Measurements from ENCODE around the gene UBAC1.

Gene UBAC1

GRCh38 chr9:135959814-135960213, 1.4 kb downstream of the UBAC1 start:
- DNase-seq (ENCODE audit: low read depth) = peak; percentile 13
- H3K4me3 ChIP-seq (ENCODE audit: low read depth, low read length) = peak overlapping the region; percentile 82
- TF ChIP-seq CTCF (conservative IDR thresholded peaks at IDR 0.05; ENCODE audit: low read depth, low read length) = no peak

GRCh38 chr9:135958485-135958884, 2.7 kb downstream of the UBAC1 start:
- no peak for TF ChIP-seq CTCF (conservative IDR thresholded peaks at IDR 0.05; ENCODE audit: low read depth, low read length)
- no peak overlapping the region for H3K4me3 ChIP-seq (ENCODE audit: low read depth, low read length)
- DNase-seq (ENCODE audit: low read depth) = no peak

- DNase-seq (ENCODE audit: low read depth) = no peak
- H3K4me3 ChIP-seq (ENCODE audit: low read depth, low read length) = no peak overlapping the region
- no peak for TF ChIP-seq CTCF (conservative IDR thresholded peaks at IDR 0.05; ENCODE audit: low read depth, low read length)
Observed at GRCh38 chr9:135957431-135957830, 3.7 kb downstream of the UBAC1 start.

DNA sequence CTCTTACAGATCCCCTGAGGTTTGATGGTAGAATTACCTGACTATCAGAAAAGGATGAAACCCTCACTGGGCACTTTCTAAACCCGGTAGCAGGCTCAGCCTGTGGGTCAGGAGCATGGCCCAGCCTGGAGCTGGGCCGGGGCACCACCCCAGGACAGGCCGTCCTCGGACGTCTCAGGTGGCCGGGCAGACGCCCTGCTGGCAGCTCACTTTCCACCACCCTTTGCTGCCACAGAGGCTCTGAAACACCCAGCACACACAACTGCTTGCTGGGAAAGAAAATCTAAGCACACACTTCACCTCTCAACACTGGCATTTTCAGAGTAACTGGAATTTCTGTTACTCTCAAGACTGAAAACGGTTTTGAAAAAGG, 4.4 kb downstream of the UBAC1 start:
- no peak for TF ChIP-seq CTCF (conservative IDR thresholded peaks at IDR 0.05; ENCODE audit: low read depth, low read length)
- H3K4me3 ChIP-seq (ENCODE audit: low read depth, low read length) = no peak overlapping the region
- DNase-seq (ENCODE audit: low read depth) = no peak

GRCh38 chr9:135955934-135956801, 5.0 kb downstream of the UBAC1 start:
- no peak overlapping the region for H3K4me3 ChIP-seq (ENCODE audit: low read depth, low read length)
- TF ChIP-seq CTCF (conservative IDR thresholded peaks at IDR 0.05; ENCODE audit: low read depth, low read length) = no peak
- no peak for DNase-seq (ENCODE audit: low read depth)

- DNase-seq (ENCODE audit: low read depth) = no peak
- H3K4me3 ChIP-seq (ENCODE audit: low read depth, low read length) = no peak overlapping the region
- TF ChIP-seq CTCF (conservative IDR thresholded peaks at IDR 0.05; ENCODE audit: low read depth, low read length) = no peak
Observed at GRCh38 chr9:135952664-135953206, 8.4 kb downstream of the UBAC1 start.

Measured in choroid plexus epithelial cell (primary cell).